ENCODE data around the gene FGF5.
A peak's percentile ranks its signal among the peaks of the same experiment; 100 is the strongest.
"Not testable (repeated sequence)": the region's sequence is repeated elsewhere in the genome, so short reads cannot be mapped to it uniquely, and the experiment has no call there.

Gene FGF5

DNA sequence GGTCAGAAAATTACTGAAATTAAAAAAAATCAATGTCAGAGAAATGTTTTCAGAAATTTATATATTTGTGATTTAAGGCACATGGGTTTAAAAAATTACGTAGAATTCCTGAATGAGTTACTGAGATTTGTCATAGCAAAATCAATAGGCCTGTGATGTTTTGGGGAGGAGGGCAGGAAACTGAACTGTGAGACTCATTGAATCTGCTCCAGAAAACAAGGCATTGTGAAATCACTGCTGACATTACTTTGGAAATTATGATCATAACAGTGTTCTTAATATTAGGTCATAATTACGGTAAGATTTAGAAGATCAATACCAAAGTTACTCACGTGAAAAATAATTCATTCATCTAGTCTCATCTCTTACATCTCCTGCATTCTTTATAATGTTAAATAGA, 5.3 kb downstream of the FGF5 start:
- in situ Hi-C loops (cut with HindIII; ENCODE audit: low pct_ligation_motif_present, low pct_unique_long_range_greater_than_20kb, low sequenced_read_pairs) = no loop called here
- no peak for DNase-seq

DNA sequence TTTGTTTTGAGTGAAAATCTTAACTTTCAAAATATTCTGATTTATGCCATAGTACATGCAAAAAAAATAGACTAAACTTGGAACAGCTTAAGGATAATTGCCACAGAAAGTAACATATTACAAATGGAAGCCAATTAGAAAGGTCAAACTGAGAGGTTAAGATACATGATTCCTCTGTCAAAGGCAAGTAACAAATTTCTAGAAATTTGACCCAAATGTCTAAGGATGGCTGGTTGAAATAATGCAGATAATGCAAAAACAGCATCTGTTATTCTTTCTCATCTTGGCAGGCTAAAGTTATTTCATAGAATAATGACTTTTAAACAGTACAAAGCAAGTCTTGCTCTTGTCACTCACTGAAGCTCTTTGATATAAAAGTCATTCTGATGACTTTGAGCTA, 10.5 kb downstream of the FGF5 start:
- in situ Hi-C loops (cut with HindIII; ENCODE audit: low pct_ligation_motif_present, low pct_unique_long_range_greater_than_20kb, low sequenced_read_pairs) = no loop called here

DNA sequence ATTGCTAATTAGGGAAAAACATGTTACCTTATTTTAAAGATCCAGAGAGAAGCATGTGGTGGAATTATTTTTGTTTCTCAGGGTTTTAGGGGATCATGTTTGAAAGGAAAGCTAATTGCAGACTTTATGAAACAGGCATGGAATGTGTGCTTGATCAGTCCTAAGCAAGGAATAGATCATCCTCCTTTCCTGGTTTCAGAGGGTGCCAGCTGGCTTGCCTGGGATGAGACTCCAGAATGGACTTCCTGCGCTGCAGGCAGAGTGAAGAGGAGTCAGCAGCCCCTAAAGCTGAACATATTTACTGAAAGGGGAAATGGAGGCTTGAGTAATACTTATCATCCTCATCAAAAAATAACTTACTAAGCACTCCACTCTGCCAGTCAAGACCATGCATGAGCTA, 13.3 kb downstream of the FGF5 start:
- DNase-seq = no peak
- in situ Hi-C loops (cut with HindIII; ENCODE audit: low pct_ligation_motif_present, low pct_unique_long_range_greater_than_20kb, low sequenced_read_pairs) = no loop called here

More for the DNA sequence above, 10.5 kb downstream of the FGF5 start:
- no peak for DNase-seq

DNA sequence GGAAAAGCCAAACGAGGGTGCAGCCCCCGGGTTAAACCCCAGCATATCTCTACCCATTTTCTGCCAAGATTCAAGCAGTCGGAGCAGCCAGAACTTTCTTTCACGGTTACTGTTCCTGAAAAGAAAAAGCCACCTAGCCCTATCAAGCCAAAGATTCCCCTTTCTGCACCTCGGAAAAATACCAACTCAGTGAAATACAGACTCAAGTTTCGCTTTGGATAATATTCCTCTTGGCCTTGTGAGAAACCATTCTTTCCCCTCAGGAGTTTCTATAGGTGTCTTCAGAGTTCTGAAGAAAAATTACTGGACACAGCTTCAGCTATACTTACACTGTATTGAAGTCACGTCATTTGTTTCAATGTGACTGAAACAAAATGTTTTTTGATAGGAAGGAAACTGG, 20.0 kb downstream of the FGF5 start:
- in situ Hi-C loops (cut with HindIII; ENCODE audit: low pct_ligation_motif_present, low pct_unique_long_range_greater_than_20kb, low sequenced_read_pairs) = no loop called here

DNA sequence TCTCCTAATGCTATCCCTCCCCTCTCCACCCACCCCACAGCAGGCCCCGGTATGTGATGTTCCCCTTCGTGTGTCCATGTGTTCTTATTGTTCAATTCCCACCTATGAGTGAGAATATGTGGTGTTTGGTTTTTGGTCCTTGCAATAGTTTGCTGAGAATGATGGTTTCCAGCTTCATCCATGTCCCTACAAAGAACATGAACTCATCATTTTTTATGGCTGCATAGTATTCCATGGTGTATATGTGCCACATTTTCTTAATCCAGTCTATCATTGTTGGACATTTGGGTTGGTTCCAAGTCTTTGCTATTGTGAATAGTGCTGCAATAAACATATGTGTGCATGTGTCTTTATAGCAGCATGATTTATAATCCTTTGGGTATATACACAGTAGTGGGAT, 24.2 kb downstream of the FGF5 start:
- in situ Hi-C loops (cut with HindIII; ENCODE audit: low pct_ligation_motif_present, low pct_unique_long_range_greater_than_20kb, low sequenced_read_pairs); DNase-seq: not testable (repeated sequence)

More for the DNA sequence above, 20.0 kb downstream of the FGF5 start:
- no peak for DNase-seq

DNA sequence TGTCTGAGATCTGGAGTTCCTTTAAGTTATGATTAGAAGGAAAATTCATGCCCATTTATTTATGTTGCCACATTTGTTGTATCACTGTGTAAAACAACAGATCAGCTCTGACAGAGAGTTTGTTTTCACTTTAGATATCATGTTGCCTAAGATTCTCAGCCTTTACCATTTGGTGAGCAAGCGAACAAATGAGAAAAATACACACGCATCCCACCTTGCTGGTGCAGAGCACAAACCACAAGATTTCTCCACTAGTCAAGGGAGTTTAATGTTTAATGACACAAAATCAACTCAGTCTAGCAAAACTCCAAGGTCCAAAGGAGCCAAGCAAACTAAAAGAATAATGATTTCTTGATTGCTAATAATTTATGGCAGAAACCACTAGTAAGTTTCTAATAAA, 27.7 kb downstream of the FGF5 start:
- DNase-seq = peak; percentile 48
- in situ Hi-C loops (cut with HindIII; ENCODE audit: low pct_ligation_motif_present, low pct_unique_long_range_greater_than_20kb, low sequenced_read_pairs) = no loop called here

DNA sequence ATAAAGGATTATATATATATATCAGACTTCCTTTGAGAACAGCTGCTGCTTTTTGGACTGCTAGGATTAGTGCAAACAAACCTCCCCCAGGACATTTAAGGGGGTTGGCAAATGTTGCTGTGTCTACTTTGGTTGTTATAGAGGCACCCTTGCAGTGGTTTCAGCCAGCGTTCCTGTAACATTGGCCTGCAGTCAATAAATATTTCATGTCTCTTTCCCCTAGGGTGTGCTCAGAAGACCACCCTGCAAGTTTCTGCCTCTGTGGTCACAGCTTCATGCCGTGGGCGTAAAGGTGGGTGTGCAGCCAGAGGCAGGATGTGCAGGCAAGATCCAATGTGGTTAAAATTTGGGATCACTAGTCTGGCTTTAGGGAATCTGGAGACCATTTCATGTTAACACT, 28.9 kb downstream of the FGF5 start:
- in situ Hi-C loops (cut with HindIII; ENCODE audit: low pct_ligation_motif_present, low pct_unique_long_range_greater_than_20kb, low sequenced_read_pairs) = no loop called here
- no peak for DNase-seq

DNA sequence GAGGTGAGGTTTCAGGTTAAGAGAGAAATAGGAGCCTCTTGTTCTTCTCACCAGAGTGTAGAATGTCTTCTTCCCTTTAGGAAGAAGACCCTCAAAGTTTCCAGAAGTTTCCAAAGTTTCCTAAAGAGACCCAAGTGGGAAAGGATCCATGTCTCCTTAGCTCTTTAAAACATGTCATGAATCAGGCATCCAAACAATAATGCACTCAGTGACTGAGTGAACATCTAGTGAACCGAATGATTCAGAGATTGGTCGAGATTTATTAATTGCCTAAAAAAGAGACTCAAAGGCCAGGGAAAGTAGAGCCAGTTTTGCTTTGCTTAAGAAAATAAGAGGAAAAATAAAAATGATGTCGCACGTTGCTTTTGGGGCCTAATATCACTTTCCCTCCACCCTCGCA, 29.4 kb downstream of the FGF5 start:
- in situ Hi-C loops (cut with HindIII; ENCODE audit: low pct_ligation_motif_present, low pct_unique_long_range_greater_than_20kb, low sequenced_read_pairs) = no loop called here
- no peak for DNase-seq

DNA sequence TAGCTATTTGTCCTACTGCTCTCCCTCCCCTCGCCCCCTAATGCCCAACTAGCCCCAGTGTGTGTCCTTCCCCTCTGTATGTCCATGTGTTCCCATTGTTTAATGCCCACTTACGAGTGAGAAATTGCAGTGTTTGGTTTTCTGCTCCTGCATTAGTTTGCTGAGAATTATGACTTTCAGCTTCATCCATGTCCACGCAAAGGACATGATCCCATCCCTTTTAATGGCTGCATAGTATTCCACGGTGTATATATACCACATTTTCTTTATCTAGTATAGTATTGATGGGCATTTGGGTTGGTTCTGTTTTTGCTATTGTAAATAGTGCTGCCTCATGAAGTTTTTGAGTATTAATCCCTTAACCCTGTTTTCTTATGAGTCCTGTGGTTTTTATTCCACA, 35.4 kb downstream of the FGF5 start:
- no peak for DNase-seq
- in situ Hi-C loops (cut with HindIII; ENCODE audit: low pct_ligation_motif_present, low pct_unique_long_range_greater_than_20kb, low sequenced_read_pairs) = no loop called here

DNA sequence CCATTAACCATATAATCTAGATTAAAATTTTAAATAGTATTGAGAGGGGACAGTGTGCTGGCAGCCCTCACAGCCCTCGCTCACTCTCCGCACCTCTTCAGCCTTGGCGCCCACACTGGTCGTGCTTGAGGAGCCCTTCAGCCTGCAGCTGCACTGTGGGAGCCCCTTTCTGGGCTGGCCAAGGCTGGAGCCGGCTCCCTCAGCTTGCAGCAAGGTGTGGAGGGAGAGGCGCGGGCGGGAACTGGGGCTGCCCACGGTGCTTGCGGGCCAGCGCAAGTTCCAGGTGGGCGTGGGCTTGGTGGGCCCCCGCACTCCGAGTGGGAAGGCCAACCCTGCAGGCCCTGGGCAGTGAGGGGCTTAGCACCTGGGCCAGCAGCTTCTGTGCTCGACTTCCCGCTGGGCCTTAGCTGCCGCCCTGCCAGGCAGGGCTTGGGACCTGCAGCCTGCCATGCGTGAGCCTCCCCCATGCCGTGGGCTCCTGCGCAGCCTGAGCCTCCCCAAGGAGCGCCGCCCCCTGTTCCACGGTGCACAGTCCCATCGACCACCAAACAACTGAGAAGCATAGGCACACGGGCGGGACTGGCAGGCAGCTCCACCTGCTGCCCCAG, 36.3 kb downstream of the FGF5 start:
- no peak for DNase-seq
- in situ Hi-C loops (cut with HindIII; ENCODE audit: low pct_ligation_motif_present, low pct_unique_long_range_greater_than_20kb, low sequenced_read_pairs) = no loop called here

DNA sequence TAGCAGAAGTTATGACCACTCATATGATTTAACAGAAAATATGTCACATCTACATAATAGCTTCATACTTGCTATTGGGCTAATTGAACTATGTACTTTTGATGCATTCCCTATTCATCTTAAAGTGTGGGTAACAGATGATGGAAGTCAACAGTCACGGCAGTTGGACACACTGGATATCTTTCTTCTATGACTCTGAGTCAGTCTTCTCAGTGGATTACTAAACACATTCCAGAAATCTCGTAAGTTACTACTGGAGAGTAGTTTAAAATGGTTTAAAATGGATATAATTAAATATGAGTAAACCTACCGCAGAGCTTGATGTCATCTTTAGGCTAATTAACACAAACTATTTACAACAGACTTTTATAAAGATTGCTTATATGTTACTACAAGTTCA, 39.0 kb downstream of the FGF5 start:
- DNase-seq = peak; percentile 34
- in situ Hi-C loops (cut with HindIII; ENCODE audit: low pct_ligation_motif_present, low pct_unique_long_range_greater_than_20kb, low sequenced_read_pairs) = no loop called here

DNA sequence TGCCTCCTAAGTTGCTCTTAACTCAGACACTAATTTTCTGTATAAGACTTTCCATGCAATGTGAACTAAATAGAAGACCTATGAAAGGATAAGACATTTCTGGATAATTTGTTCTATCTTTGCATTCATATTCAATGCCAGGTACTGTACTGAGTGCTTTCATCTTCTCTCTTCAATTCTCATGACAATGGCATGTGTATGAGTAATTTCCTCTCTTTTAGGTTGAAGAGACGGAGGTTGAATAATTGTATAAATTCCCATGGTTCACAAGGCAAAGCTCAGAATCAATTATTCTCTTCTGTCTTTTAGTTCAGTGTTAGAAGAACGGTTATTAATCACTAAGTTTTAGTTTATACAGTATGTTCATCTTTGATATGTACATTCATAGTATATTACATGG, 39.8 kb downstream of the FGF5 start:
- in situ Hi-C loops (cut with HindIII; ENCODE audit: low pct_ligation_motif_present, low pct_unique_long_range_greater_than_20kb, low sequenced_read_pairs) = no loop called here
- DNase-seq = peak; percentile 49

DNA sequence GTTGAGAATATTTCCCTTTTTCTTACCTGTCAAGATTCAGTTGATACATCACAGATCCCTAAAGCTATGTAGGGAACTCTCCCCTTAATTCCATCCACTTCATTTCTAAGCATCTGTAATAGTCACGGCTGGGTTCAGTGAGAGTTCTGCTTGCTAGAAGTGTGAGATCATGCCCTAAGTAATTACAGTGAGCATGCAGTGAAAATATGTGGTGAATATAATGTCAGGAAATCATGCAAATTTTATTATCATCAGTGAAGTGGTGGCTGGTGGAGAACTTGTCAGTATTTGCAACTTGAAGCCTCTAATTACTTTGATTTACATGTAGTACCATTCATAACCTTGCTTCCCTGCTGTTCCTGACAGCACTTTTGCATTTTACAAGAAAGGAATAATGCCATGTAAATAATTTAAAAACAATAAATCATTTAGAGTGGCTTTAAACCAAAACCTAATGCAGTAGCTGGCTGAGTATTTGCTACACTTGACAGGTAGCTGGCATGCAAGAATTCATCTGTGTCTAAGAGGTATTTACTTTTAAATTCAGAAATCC, 40.8 kb downstream of the FGF5 start:
- DNase-seq = peak; percentile 8

DNA sequence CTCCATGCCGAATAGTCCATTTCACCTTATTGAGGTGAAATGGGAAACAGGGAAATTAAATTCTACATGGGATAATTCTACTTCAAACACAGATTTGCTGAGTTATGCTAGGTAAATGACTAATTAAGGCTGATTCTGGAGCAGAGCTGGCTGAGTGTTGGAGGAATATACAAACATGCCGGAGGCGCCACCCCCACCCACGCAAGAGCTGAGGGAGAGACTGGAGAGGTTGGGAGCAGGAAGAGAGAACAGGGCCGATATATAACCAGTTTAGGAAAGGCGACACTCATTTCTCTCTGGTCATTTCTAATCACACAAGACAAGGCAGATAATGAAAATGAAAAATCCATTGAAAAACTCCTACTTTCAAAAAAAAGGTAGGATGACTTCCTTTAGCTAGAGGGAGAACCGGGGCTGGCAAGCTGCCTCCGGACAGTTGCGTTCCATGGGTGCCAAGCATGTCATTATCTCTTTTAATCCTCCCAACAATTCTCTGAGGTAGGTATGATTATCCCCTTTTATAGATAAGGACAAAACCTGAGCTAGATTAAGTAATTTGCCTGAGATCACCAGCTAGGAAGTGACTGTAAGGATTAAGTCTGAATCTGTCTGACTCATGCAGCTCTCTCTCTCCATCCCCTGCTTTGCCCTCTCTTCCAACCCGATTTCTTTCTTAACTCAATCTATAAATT, 41.5 kb downstream of the FGF5 start:
- in situ Hi-C loops (cut with HindIII; ENCODE audit: low pct_ligation_motif_present, low pct_unique_long_range_greater_than_20kb, low sequenced_read_pairs) = no loop called here
- DNase-seq = peak; percentile 37

More for the DNA sequence above, 40.8 kb downstream of the FGF5 start:
- in situ Hi-C loops (cut with HindIII; ENCODE audit: low pct_ligation_motif_present, low pct_unique_long_range_greater_than_20kb, low sequenced_read_pairs) = no loop called here

DNA sequence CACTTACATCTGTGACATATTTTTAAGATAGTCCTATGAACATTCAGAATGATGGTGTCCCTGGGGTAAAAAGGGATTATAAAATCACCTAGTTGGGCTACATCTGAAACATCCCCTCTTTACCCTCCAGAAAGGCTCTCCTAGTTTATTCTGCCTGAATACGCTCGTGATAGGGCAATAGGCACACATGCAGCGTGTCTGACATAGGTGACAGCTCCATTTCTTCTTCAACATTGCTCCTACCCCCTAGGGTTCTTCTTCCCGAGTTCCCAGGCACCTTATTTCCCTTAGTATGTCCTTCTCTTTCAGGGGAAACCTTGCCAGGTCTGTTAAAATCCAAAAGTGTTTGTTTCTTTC, 42.0 kb downstream of the FGF5 start:
- in situ Hi-C loops (cut with HindIII; ENCODE audit: low pct_ligation_motif_present, low pct_unique_long_range_greater_than_20kb, low sequenced_read_pairs) = no loop called here
- no peak for DNase-seq

DNA sequence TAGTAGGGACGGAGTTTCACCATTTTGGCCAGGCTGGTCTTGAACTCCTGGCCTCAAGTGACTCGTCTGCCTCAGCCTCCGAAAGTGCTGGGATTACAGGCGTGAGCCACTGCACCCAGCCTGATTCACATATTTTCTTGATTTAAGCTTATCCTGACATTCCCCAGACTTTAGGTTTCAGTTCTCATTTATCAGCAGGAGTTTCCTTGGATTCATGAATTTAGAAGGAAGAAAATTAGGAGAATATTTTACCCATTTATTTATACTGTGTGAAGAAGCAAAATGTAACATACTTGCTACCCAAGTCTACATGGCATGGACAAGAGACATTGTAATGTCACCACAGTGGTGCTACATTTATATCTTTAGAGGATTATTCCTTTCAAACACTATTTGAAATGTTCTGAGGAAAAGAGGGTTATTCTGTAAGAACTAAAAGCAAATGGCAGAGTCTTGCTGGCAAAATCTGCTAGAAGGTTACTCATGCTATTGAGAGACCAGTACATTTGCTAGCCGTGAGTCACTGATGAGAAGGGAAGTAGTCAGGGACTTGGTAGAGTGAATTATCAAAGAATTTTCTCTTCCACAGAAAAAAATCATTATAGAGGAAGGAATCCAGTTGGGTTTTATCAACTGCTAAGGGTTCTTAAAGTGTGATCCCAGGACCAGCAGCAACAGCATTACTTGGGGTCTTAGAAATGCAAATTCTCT, 43.0 kb downstream of the FGF5 start:
- in situ Hi-C loops (cut with HindIII; ENCODE audit: low pct_ligation_motif_present, low pct_unique_long_range_greater_than_20kb, low sequenced_read_pairs) = no loop called here
- peak; percentile 69 for DNase-seq

DNA sequence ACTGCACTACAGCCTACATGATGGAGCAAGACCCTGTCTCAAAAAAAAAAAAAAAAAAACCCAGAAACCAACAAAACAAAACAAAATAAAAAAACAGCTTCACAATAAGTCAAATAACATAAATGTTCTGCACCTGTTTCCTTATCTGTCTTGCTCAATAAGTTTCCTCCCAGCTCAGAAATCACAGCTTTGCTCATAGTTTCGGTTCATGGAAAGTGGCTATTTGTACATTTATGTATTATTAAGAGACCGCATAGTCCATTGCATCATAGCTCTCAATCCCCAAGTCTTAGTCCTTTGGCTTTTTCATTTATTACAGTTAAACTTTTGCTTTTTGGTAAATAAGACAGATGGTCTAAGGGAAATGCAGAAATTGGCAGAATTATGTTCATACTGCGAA, 44.7 kb downstream of the FGF5 start:
- DNase-seq = no peak
- in situ Hi-C loops (cut with HindIII; ENCODE audit: low pct_ligation_motif_present, low pct_unique_long_range_greater_than_20kb, low sequenced_read_pairs) = no loop called here

DNA sequence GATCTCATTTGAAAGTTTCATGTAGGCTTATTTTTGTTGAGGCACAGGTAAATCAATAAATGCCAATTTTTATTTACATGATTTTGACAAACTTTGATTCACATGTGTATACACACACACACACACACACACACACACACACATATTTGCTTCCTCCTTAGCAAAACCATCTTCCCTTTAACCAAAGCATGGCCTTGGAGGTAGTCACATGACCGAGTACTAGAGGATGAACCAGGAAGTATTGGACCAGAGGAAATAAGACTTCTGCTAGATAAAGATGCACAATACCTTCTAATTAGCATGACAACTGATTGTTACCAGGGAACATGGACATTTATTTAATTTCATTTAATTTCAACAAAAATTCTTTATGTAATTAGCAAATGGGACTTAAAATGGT, 45.7 kb downstream of the FGF5 start:
- in situ Hi-C loops (cut with HindIII; ENCODE audit: low pct_ligation_motif_present, low pct_unique_long_range_greater_than_20kb, low sequenced_read_pairs) = no loop called here
- DNase-seq = no peak

DNA sequence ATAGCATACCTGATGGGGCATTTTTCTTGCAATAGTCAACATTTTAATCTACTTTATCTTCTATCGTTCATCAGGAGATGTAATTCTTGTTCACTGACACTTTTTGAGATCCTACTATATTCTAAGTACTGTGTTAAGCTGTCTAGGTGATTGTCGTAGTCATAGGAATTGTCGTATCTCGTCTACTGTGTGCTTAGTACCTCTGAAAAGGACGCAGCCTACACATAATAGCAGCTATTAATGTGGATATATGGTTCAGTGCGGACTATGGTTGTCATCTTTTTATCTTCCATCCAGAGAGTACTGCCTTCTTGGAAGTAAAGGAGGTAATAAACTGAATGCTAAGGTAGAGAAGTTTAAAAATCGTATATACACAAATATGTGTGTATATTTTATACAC, 47.2 kb downstream of the FGF5 start:
- in situ Hi-C loops (cut with HindIII; ENCODE audit: low pct_ligation_motif_present, low pct_unique_long_range_greater_than_20kb, low sequenced_read_pairs) = no loop called here
- DNase-seq = no peak

DNA sequence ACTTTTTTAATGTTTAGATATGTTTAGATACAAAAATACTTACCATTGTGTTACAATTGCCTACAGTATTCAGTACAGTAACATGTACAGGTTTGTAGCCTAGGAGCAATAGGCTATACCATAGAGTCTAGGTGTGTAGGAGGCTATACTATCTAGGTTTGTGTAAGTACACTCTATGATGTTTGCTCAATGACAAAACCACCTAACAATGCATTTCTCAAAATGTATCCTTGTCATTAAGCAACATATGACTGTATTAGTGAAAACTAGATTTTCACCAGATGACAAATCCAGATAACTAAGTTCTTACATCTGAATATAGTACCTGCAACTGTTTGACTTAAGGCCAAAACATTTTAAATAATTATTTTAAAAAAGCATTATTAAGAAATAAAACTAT, 49.4 kb downstream of the FGF5 start:
- DNase-seq; in situ Hi-C loops (cut with HindIII; ENCODE audit: low pct_ligation_motif_present, low pct_unique_long_range_greater_than_20kb, low sequenced_read_pairs): not testable (repeated sequence)
